DND-41 (cell line): ENCODE measurements around the gene ABCC8.

ENCODE experiments used
- EZH2 ChIP-seq: IDR thresholded peaks from 3 replicates; pipeline ENCODE4 v1.6.1; 2012; ENCODE audit warnings: borderline replicate concordance, low read depth, mild to moderate bottlenecking, moderate library complexity, low read length, inconsistent platforms; ENCODE audit not compliant: severe bottlenecking
- TF ChIP-seq, protein P1 (sequence below): IDR thresholded peaks from 2 replicates; pipeline ENCODE4 v1.5.1; 2012; ENCODE audit warnings: borderline replicate concordance, low read length, moderate library complexity, mild to moderate bottlenecking; ENCODE audit not compliant: poor library complexity, severe bottlenecking; ENCODE audit errors: extremely low read depth

GRCh38 chr11:17481905-17482304 lies 5.3 kb upstream of the ABCC8 start:
- TF ChIP-seq EZH2, result no peak
- TF ChIP-seq, protein P1, sequence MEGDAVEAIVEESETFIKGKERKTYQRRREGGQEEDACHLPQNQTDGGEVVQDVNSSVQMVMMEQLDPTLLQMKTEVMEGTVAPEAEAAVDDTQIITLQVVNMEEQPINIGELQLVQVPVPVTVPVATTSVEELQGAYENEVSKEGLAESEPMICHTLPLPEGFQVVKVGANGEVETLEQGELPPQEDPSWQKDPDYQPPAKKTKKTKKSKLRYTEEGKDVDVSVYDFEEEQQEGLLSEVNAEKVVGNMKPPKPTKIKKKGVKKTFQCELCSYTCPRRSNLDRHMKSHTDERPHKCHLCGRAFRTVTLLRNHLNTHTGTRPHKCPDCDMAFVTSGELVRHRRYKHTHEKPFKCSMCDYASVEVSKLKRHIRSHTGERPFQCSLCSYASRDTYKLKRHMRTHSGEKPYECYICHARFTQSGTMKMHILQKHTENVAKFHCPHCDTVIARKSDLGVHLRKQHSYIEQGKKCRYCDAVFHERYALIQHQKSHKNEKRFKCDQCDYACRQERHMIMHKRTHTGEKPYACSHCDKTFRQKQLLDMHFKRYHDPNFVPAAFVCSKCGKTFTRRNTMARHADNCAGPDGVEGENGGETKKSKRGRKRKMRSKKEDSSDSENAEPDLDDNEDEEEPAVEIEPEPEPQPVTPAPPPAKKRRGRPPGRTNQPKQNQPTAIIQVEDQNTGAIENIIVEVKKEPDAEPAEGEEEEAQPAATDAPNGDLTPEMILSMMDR, result no peak
